Measurements from ENCODE around the gene CRIM1. TPM values are rescaled to one million over a fixed set of nuclear protein-coding genes. Genes with fewer than 3 reads are reported as not detected.

CRIM1 gene
- total and polyA plus RNA-seq, 2 of the 8 experiments (the other 6 are each of a cell fraction or from before 2014, with no cell fraction given) = 9.4 to 28.4 TPM

- TF ChIP-seq GABPA (IDR thresholded peaks at IDR 0.05; ENCODE audit: borderline replicate concordance, insufficient read depth, low read length) (no peak), POLR2A (IDR thresholded peaks at IDR 0.05; ENCODE audit: control extremely low read depth in 1 of 2, low read depth in 2 of 2, low read length in 2 of 2) (no peak), PHF8 (conservative IDR thresholded peaks at IDR 0.05; ENCODE audit: low read depth, low read length) (no peak), CHD1 (IDR thresholded peaks at IDR 0.05; ENCODE audit: low read depth, low read length) (no peak), YY1 (IDR thresholded peaks at IDR 0.05; ENCODE audit: low read depth, low read length) (no peak), RXRA (IDR thresholded peaks at IDR 0.05; ENCODE audit: insufficient read depth, low read depth, low read length) (no peak)
Observed at GRCh38 chr2:36415381-36416022, 59.9 kb downstream of the CRIM1 start (continued).
